ENCODE data around the gene TNFRSF1A.
"Not testable (repeated sequence)": the region's sequence is repeated elsewhere in the genome, so short reads cannot be mapped to it uniquely, and the experiment has no call there.

The TNFRSF1A gene

DNA sequence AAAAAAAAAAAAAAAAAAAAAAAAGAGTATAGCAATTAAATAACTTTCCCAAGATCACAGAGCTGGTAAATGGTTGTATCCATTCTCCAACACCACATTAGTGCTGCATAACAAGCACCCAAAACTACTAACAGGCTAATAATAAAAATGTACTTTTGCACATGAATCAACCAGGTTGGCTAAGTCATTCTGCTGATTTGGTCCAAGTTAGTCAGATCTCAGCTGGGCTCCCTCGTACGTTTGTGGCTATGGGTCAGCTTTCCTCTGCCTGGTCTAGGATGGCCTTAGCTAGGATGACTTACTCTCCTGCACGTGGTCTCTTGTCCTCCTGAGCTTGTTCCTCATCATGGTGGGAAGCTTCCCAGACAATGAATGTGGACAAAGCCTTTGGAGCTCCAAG lies 39.3 kb downstream of the TNFRSF1A start:
- no peak for DNase-seq

GRCh38 chr12:6301721-6302120 lies 40.2 kb downstream of the TNFRSF1A start:
- no peak for DNase-seq

DNA sequence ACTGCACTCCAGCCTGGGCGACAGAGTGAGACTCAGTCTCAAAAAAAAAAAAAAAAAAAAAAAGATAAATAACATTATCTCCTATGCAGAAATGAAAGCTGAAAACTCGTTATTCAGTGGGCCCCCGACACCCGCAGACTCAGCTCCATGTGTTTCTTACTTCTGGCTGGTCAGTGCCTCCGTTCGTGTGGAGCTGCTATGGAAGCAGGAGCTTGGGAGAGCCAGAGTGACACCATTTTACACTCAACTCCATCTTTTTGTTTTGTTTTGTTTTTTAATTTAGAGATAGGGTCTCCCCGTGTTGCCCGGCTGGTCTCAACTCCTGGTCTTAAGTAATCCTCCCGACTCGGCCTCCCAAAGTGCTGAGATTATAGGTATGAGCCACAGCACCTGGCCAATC lies 44.7 kb downstream of the TNFRSF1A start:
- no peak for DNase-seq

GRCh38 chr12:6295094-6295811 lies 46.6 kb downstream of the TNFRSF1A start:
- DNase-seq, result no peak

- DNase-seq, result no peak
These were observed 47.5 kb downstream of the TNFRSF1A start for GRCh38 chr12:6294156-6295093.

- DNase-seq, result no peak
These were observed 49.3 kb downstream of the TNFRSF1A start for GRCh38 chr12:6292606-6293005.

DNA sequence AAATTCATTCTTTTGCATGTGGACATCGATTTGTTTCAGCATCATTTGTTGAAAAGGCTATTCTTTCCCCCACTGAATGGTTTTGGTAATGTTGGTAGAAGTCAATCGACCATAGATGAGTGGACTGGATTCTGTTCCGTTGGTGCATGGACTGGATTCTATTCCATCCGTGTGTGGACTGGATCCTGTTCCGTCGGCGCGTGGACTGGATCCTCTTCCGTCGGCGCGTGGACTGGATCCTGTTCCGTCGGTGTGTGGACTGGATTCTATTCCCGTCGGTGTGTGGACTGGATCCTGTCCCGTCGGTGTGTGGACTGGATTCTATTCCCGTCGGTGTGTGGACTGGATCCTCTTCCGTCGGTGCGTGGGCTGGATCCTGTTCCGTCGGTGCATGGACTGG lies 52.0 kb downstream of the TNFRSF1A start:
- DNase-seq, result not testable (repeated sequence)

- DNase-seq, result not testable (repeated sequence)
These were observed 52.8 kb downstream of the TNFRSF1A start for GRCh38 chr12:6289081-6289480.

GRCh38 chr12:6288235-6288634 lies 53.6 kb downstream of the TNFRSF1A start:
- no peak for DNase-seq

GRCh38 chr12:6285532-6286306 lies 56.2 kb downstream of the TNFRSF1A start:
- no peak for DNase-seq

GRCh38 chr12:6285063-6285477 lies 56.8 kb downstream of the TNFRSF1A start:
- peak; percentile 85 for DNase-seq

DNA sequence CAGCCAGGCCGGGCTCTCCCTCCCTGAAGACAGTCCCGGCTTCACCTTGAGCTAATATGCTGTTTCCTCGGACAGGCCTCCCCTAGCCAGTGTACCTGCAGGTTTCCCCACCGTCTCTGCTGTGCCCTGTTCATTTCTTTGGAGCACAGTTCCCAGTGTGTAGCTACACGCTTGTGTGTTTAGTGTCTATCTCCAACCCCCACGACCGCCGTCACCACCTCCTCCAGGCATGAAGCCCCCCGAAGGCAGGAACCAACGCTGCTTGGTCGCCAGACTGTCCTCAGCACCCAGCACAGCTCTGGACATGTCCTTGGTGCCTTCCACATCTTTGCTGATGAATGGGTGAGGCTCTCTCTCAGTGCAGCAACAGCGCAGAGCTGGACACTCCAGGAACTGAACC lies 57.6 kb downstream of the TNFRSF1A start:
- DNase-seq, result no peak

DNA sequence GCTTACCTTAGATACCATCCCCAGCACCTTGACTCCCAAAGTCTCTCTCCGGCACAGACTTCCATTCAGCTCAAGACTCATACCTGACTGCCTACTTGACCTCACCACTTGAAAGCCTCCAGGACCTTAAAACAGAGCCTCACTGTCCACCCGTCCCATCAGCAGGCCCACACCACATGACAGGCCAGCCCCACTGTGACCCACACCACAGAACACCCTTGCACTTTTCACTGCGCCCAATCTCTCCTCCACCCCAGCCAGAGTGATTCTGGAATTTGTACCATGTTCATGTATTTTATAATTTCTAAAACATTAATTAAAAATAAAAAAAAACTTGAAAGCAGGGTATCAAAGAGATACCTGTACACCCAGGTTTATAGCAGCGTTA lies 59.4 kb downstream of the TNFRSF1A start:
- DNase-seq, result no peak

DNA sequence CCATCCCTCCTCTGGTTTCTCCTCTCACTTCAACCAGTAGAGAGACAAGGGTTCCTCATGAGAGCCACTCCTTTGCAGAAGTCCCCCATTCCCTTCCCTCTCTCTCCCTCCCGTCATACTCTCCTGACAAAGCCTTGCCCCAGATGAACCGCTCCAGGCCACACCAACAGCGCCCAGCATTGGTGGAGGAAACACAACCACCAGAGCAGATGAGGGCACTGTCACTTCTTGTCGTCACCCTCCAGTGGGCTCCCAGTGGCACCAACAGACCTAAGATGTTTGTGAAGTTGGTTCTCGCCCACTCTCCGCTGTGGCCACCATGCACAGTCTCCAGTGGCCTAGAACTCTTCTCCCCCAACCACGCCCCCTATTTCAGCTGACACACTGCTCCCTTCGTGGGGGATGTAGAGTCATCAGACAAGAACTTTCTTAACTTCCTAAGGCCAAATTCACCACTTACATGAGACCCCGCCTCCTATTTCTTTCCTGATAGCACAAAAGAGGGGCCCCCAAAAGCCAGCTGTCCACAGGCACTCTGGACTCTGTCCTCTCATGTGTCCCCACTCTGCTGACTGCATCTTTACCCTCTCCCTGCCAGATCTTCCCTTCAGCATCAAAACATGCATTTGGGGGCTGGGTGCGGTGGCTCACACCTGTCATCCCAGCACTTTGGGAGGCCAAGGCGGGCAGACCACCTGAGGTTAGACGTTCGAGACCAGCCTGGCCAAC lies 60.6 kb downstream of the TNFRSF1A start:
- no peak for DNase-seq

GRCh38 chr12:6280672-6281071 lies 61.2 kb downstream of the TNFRSF1A start:
- DNase-seq, result no peak

- no peak for DNase-seq
These were observed 61.8 kb downstream of the TNFRSF1A start for GRCh38 chr12:6280053-6280469.

DNA sequence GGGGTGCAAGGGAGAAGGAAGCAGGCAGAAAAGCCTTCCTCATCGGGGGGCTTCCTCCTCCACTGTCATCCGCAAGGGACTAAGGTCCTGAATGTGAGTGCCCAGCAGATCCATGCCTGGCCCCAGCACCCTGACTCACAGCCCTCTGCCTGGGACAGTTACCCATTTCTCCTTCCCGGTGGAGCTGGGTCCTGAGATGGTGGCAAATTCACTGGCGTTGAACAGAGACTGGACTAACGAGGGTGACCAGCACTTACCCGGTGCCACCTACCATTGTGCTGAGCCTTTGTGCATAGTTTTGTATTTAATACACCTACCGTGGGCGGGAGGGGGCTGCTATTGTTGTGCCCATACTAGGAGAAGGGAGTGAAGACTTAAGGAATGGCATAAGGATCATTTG lies 62.2 kb downstream of the TNFRSF1A start:
- DNase-seq, result no peak

DNA sequence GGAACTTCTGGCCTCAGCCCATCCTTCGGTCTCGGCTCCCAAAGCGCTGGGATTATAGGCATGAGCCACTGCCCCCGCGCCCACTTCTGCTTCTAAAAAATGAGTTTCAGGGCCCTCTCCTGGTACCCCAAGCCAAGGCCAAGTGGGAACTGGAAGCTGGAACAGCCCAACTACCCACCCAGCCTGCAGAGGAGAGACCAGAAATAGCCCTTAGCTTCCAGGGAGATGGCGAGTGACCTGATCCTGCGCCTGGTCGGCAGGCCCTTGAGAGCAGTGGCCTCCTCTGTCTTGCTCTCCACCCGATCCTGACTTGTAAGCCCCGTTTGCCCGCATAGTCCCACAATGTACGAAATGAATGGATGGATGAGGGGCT lies 62.6 kb downstream of the TNFRSF1A start:
- DNase-seq, result no peak
